Neural progenitor cell (in vitro differentiated cells): ENCODE data around the gene C11orf98. TPM values are rescaled to one million over a fixed set of nuclear protein-coding genes. Genes with fewer than 3 reads are reported as not detected.
A peak's percentile ranks its signal among the peaks of the same experiment; 100 is the strongest.

Source experiments
- DNase-seq: peaks from one replicate; pipeline ENCODE4 v3.0.0-alpha.2; 2016; ENCODE audit warnings: low spot score
- H2AFZ ChIP-seq: fragments of 200-600 bp; sonication (generic); replicated peaks from 2 replicates; pipeline ENCODE4 v1.6.1; 2016; ENCODE audit warnings: antibody characterized with exemption
- H3F3A ChIP-seq: fragments of 200-600 bp; sonication (generic); 2 replicates; pipeline ENCODE4 v1.6.1; 2016; ENCODE audit warnings: antibody characterized with exemption, low read depth
- H3K27ac ChIP-seq: fragments of 200-600 bp; sonication (generic); 2 replicates; pipeline ENCODE4 v1.5.1; 2016; ENCODE audit warnings: mild to moderate bottlenecking
- H3K27me3 ChIP-seq: fragments of 200-600 bp; sonication (generic); 2 replicates; pipeline ENCODE4 v1.6.1; 2016; ENCODE audit warnings: mild to moderate bottlenecking, moderate library complexity
- H3K36me3 ChIP-seq: fragments of 200-600 bp; sonication (generic); 2 replicates; pipeline ENCODE4 v1.5.1; 2016
- H3K4me1 ChIP-seq: fragments of 200-600 bp; sonication (generic); 2 replicates; pipeline ENCODE4 v1.6.1; 2016; ENCODE audit warnings: mixed run types
- H3K4me2 ChIP-seq: fragments of 200-600 bp; sonication (generic); 2 replicates; pipeline ENCODE4 v1.6.1; 2016
- H3K4me3 ChIP-seq: fragments of 200-600 bp; sonication (generic); 2 replicates; pipeline ENCODE4 v1.5.1; 2016
- H3K79me2 ChIP-seq: fragments of 200-600 bp; sonication (generic); 2 replicates; pipeline ENCODE4 v1.6.1; 2016; ENCODE audit warnings: low read depth
- H3K9ac ChIP-seq: fragments of 200-600 bp; sonication (generic); 2 replicates; pipeline ENCODE4 v1.6.1; 2016
- H3K9me3 ChIP-seq: fragments of 200-600 bp; sonication (generic); 2 replicates; pipeline ENCODE4 v1.5.1; 2016; ENCODE audit warnings: low read depth
- H4K20me1 ChIP-seq: fragments of 200-600 bp; sonication (generic); 2 replicates; pipeline ENCODE4 v1.6.1; 2016; ENCODE audit warnings: low read depth
- H3K27ac Mint-ChIP-seq: 3 replicates; pipeline ENCODE4 v1.8.0; 2021; ENCODE audit warnings: mixed read lengths
- H3K27me3 Mint-ChIP-seq: 2 replicates; pipeline ENCODE4 v1.8.0; 2022; ENCODE audit warnings: low read depth, mild to moderate bottlenecking, inconsistent platforms, moderate library complexity, mixed read lengths; ENCODE audit not compliant: insufficient read depth
- H3K36me3 Mint-ChIP-seq: 3 replicates; pipeline ENCODE4 v1.8.0; 2021; ENCODE audit warnings: mixed read lengths
- H3K4me1 Mint-ChIP-seq: 3 replicates; pipeline ENCODE4 v1.8.0; 2021; ENCODE audit warnings: mixed read lengths
- H3K4me3 Mint-ChIP-seq: 3 replicates; pipeline ENCODE4 v1.8.0; 2021; ENCODE audit warnings: mild to moderate bottlenecking, moderate library complexity, mixed read lengths
- H3K9me3 Mint-ChIP-seq: 3 replicates; pipeline ENCODE4 v1.8.0; 2020; ENCODE audit warnings: mixed read lengths
- CTCF ChIP-seq: fragments of 200-600 bp; sonication (generic); IDR thresholded peaks from 2 replicates; pipeline ENCODE4 v1.5.1; 2017; ENCODE audit warnings: antibody characterized with exemption, mild to moderate bottlenecking
- EZH2 ChIP-seq: fragments of 200-600 bp; sonication (generic); IDR thresholded peaks from 2 replicates; pipeline ENCODE4 v1.6.1; 2017; ENCODE audit warnings: antibody characterized with exemption, mild to moderate bottlenecking, moderate library complexity
- EZH2phosphoT487 ChIP-seq: fragments of 200-600 bp; sonication (generic); IDR thresholded peaks from 2 replicates; pipeline ENCODE4 v1.6.1; 2017; ENCODE audit warnings: antibody characterized with exemption
- total RNA-seq: library from RNA; depleted of rRNA; stranded (reverse); fragments of >200 nt; gene quantifications from 2 replicates; pipeline ENCODE4 v1.2.3, GENCODE V29; 2015; ENCODE audit warnings: low replicate concordance

The C11orf98 gene
- total RNA-seq, 1 donor from 2014 or later = 73.3 TPM

DNA sequence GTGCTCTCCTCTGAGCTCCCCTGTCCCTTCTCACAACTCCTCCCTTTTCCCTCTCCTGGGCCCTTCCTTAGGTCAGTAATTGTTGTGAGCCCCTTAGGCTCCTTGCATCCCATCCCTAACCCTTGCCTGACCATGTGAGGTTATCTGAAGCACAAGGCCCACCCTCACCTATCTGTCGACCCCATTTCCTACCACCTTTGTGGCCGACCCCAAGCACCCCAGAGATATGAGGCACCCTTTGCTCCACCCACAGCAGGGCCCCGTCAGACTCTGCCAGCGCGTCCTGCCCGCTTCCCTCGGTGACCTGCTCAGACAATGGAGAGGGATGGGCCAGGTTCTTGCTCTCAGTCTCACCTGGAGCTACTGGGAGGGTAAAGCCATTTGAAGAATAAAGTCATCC, 43.8 kb upstream of the C11orf98 start:
- H4K20me1 ChIP-seq = no peaks in the 10 kb centered on the region
- H2AFZ ChIP-seq = peak overlapping the region; percentile 68
- peak overlapping the region; percentile 65 for H3K4me3 ChIP-seq
- peak overlapping the region; percentile 61 for H3K27ac ChIP-seq
- H3K36me3 ChIP-seq = no peaks in the 10 kb centered on the region
- H3K27me3 Mint-ChIP-seq = peaks cover 8% of the 10 kb centered on the region
- no peaks in the 10 kb centered on the region for H3K9me3 Mint-ChIP-seq
- H3K36me3 Mint-ChIP-seq = peaks cover 26% of the 10 kb centered on the region
- H3K4me3 Mint-ChIP-seq = peak overlapping the region; percentile 88
- H3K4me1 ChIP-seq = peaks cover 32% of the 10 kb centered on the region
- DNase-seq = no peak
- H3K4me2 ChIP-seq = peak overlapping the region; percentile 92
- H3K27ac Mint-ChIP-seq = peak overlapping the region; percentile 97
- peaks cover 16% of the 10 kb centered on the region for H3K79me2 ChIP-seq
- peaks cover 81% of the 10 kb centered on the region for H3F3A ChIP-seq
- H3K27me3 ChIP-seq = no peaks in the 10 kb centered on the region
- peak overlapping the region; percentile 55 for H3K9ac ChIP-seq
- H3K9me3 ChIP-seq = no peaks in the 10 kb centered on the region
- H3K4me1 Mint-ChIP-seq = peaks cover 47% of the 10 kb centered on the region
- TF ChIP-seq EZH2 (no peak), CTCF (no peak), EZH2phosphoT487 (no peak)

GRCh38 chr11:62708392-62708791, 43.4 kb upstream of the C11orf98 start:
- H3K79me2 ChIP-seq = peaks cover 16% of the 10 kb centered on the region
- Mint-ChIP-seq H3K27ac (peak overlapping the region; percentile 97), H3K4me3 (peak overlapping the region; percentile 88), H3K36me3 (peaks cover 24% of the 10 kb centered on the region), H3K4me1 (peaks cover 47% of the 10 kb centered on the region), H3K9me3 (no peaks in the 10 kb centered on the region), H3K27me3 (peaks cover 8% of the 10 kb centered on the region)
- H3K4me3 ChIP-seq = peak overlapping the region; percentile 65
- H3K27me3 ChIP-seq = no peaks in the 10 kb centered on the region
- no peak overlapping the region for H3K27ac ChIP-seq
- no peaks in the 10 kb centered on the region for H3K36me3 ChIP-seq
- no peaks in the 10 kb centered on the region for H4K20me1 ChIP-seq
- DNase-seq = no peak
- peaks cover 77% of the 10 kb centered on the region for H3F3A ChIP-seq
- no peaks in the 10 kb centered on the region for H3K9me3 ChIP-seq
- H3K4me2 ChIP-seq = peak overlapping the region; percentile 92
- no peak overlapping the region for H2AFZ ChIP-seq
- H3K9ac ChIP-seq = no peak overlapping the region
- H3K4me1 ChIP-seq = peaks cover 32% of the 10 kb centered on the region
- no peak for TF ChIP-seq EZH2
- no peak for TF ChIP-seq CTCF
- TF ChIP-seq EZH2phosphoT487 = no peak

GRCh38 chr11:62707277-62707861, 42.4 kb upstream of the C11orf98 start, which contains the start of the genes BSCL2 and GNG3:
BSCL2 (minus strand) TSS chr11:62707424; CDS start chr11:62707195, 229 bp downstream.
GNG3 (plus strand) TSS chr11:62707676; CDS start chr11:62708296, 620 bp downstream.
- Mint-ChIP-seq H3K4me3 (peak within 1 kb of the TSS; percentile 88), H3K9me3 (no peaks in the 10 kb centered on the region), H3K27ac (peak within 1 kb of the TSS; percentile 97), H3K27me3 (peaks cover 8% of the 10 kb centered on the region), H3K4me1 (peaks cover 47% of the 10 kb centered on the region), H3K36me3 (peaks cover 19% of the 10 kb centered on the region)
- H3K9ac ChIP-seq = no peak within 1 kb of the TSS
- H3K79me2 ChIP-seq = peaks cover 16% of the 10 kb centered on the region
- peak within 1 kb of the TSS; percentile 72 for H3K27ac ChIP-seq
- H3K4me2 ChIP-seq = peak within 1 kb of the TSS; percentile 96
- H3K4me1 ChIP-seq = peaks cover 32% of the 10 kb centered on the region
- no peaks in the 10 kb centered on the region for H3K36me3 ChIP-seq
- peak within 1 kb of the TSS; percentile 7 for H2AFZ ChIP-seq
- H4K20me1 ChIP-seq = no peaks in the 10 kb centered on the region
- peak within 1 kb of the TSS; percentile 65 for H3K4me3 ChIP-seq
- H3F3A ChIP-seq = peaks cover 66% of the 10 kb centered on the region
- no peaks in the 10 kb centered on the region for H3K9me3 ChIP-seq
- peak; percentile 85 for DNase-seq
- no peaks in the 10 kb centered on the region for H3K27me3 ChIP-seq
- no peak for TF ChIP-seq CTCF
- TF ChIP-seq EZH2phosphoT487 = no peak
- TF ChIP-seq EZH2 = no peak
